Liver (tissue), 9 donors: ENCODE data around the gene ADAMTS1. TPM values are rescaled to one million over a fixed set of nuclear protein-coding genes. Genes with fewer than 3 reads are reported as not detected.

ENCODE experiments used
- DNase-seq: peaks from one replicate; pipeline ENCODE4 v3.0.0-alpha.2; 2017; ENCODE audit warnings: low spot score
- H3K27ac ChIP-seq, 2 donors: one replicate each; pipeline ENCODE4 v1.7.0; 2013; ENCODE audit warnings: inconsistent platforms in 2 of 2, low read length in 2 of 2, control low read depth in 1 of 2, low read depth in 1 of 2, mild to moderate bottlenecking in 1 of 2
- H3K27me3 ChIP-seq, 4 donors: one replicate each; pipeline versions ENCODE4 v1.6.1 to v1.7.0; 2013; ENCODE audit warnings: low read length in 3 of 4, inconsistent platforms in 1 of 4, mild to moderate bottlenecking in 1 of 4, moderate library complexity in 1 of 4; ENCODE audit not compliant: control insufficient read depth in 4 of 4, insufficient read depth in 4 of 4
- H3K36me3 ChIP-seq, 4 donors: one replicate each; pipeline versions ENCODE4 v1.6.1 to v1.7.0; 2013; ENCODE audit warnings: low read length in 3 of 4, mild to moderate bottlenecking in 3 of 4, low read depth in 1 of 4, moderate library complexity in 1 of 4; ENCODE audit not compliant: control insufficient read depth in 4 of 4, insufficient read depth in 3 of 4
- H3K4me1 ChIP-seq, 4 donors: one replicate each; pipeline versions ENCODE4 v1.6.1 to v1.7.0; 2013; ENCODE audit warnings: low read length in 3 of 4, mild to moderate bottlenecking in 3 of 4, moderate library complexity in 1 of 4; ENCODE audit not compliant: control insufficient read depth in 4 of 4, insufficient read depth in 4 of 4
- H3K4me3 ChIP-seq, 3 donors: one replicate each; pipeline versions ENCODE4 v1.6.1 to v1.7.0; 2013; ENCODE audit warnings: low read length in 3 of 3, control low read depth in 1 of 3, low read depth in 1 of 3, mild to moderate bottlenecking in 1 of 3
- H3K9ac ChIP-seq, 2 donors: one replicate each; pipeline ENCODE4 v1.7.0; 2013; ENCODE audit warnings: low read length in 2 of 2, mild to moderate bottlenecking in 2 of 2, moderate library complexity in 2 of 2, control low read depth in 1 of 2, low read depth in 1 of 2
- H3K9me3 ChIP-seq, 4 donors: one replicate each; pipeline versions ENCODE4 v1.6.1 to v1.7.0; 2013; ENCODE audit warnings: low read length in 3 of 4; ENCODE audit not compliant: control insufficient read depth in 4 of 4
- ATF3 ChIP-seq: IDR thresholded peaks from 2 replicates; pipeline ENCODE4 v1.6.1; 2016; ENCODE audit warnings: antibody characterized with exemption
- EGR1 ChIP-seq, 2 donors: IDR thresholded peaks; 2 replicates each; pipeline ENCODE4 v1.6.1; 2016 to 2018; ENCODE audit warnings: antibody characterized with exemption in 2 of 2, low read depth in 2 of 2
- FOXA2 ChIP-seq: IDR thresholded peaks from 2 replicates; pipeline ENCODE4 v1.6.1; 2016; ENCODE audit warnings: antibody characterized with exemption
- GABPA ChIP-seq, 2 donors: IDR thresholded peaks in 1 of 2; conservative IDR thresholded peaks in 1 of 2; 2 replicates each; pipeline ENCODE4 v1.6.1; 2016; ENCODE audit warnings: antibody characterized with exemption in 2 of 2, mild to moderate bottlenecking in 1 of 2, moderate library complexity in 1 of 2
- HNF4A ChIP-seq, 2 donors: conservative IDR thresholded peaks; 2 replicates each; pipeline ENCODE4 v1.6.1; 2016; ENCODE audit warnings: antibody characterized with exemption in 2 of 2, mild to moderate bottlenecking in 2 of 2
- HNF4G ChIP-seq: IDR thresholded peaks from 2 replicates; pipeline ENCODE4 v1.6.1; 2016; ENCODE audit warnings: antibody characterized with exemption
- JUND ChIP-seq, 2 donors: IDR thresholded peaks; 2 replicates each; pipeline ENCODE4 v1.6.1; 2016; ENCODE audit warnings: antibody characterized with exemption in 2 of 2
- RAD21 ChIP-seq, 2 donors: IDR thresholded peaks; 2 replicates each; pipeline ENCODE4 v1.6.1; 2016; ENCODE audit warnings: antibody characterized with exemption in 2 of 2, mild to moderate bottlenecking in 2 of 2
- YY1 ChIP-seq: IDR thresholded peaks from 2 replicates; pipeline ENCODE4 v1.6.1; 2016; ENCODE audit warnings: antibody characterized with exemption, mild to moderate bottlenecking
- ZBTB33 ChIP-seq: IDR thresholded peaks from 2 replicates; pipeline ENCODE4 v1.6.1; 2016; ENCODE audit warnings: antibody characterized with exemption
- WGBS: extraction: QIAGEN DNeasy Blood & Tissue Kit; methylation state at CpG from one replicate; pipeline ENCODE4 v1.1.7; 2013; 5-methylcytosine and 5-hydroxymethylcytosine counted together
- polyA plus RNA-seq, 2 donors: library from polyadenylated mRNA; stranded (reverse) in 1 of 2; unstranded in 1 of 2; fragments of 200-250 nt in 1 of 2; fragments of >200 nt in 1 of 2; fragmentation: Nextera tagmentation in 1 of 2; extraction: Ambion mirVana in 1 of 2; gene quantifications; one replicate each; pipeline versions ENCODE4 v1.2.1 to v1.2.3, GENCODE V29; 2013 to 2015
- total RNA-seq, 2 donors: library from RNA; depleted of rRNA; stranded (reverse); fragments of >200 nt; gene quantifications; one replicate each; pipeline ENCODE4 v1.2.3, GENCODE V29; 2014
- TF ChIP-seq, protein P1 (sequence below): IDR thresholded peaks from 2 replicates; pipeline ENCODE4 v1.6.1; 2016; ENCODE audit warnings: antibody characterized with exemption, mild to moderate bottlenecking
- TF ChIP-seq, protein P2 (sequence below): IDR thresholded peaks from 2 replicates; pipeline ENCODE4 v1.6.1; 2016; ENCODE audit warnings: antibody characterized with exemption
- donor health status: healthy.
- donor health status: healthy.
- donor health status: healthy.
- donor health status: healthy.
- donor health status: healthy.

Gene ADAMTS1
- total and polyA plus RNA-seq, 4 donors, result 3.3 to 23.1 (median 10.7) TPM

- H3K27me3 ChIP-seq, result no peaks in the 10 kb centered on the region
- H3K4me1 ChIP-seq, result no peaks in the 10 kb centered on the region
- TF ChIP-seq EGR1 (IDR thresholded peaks at IDR 0.05; ENCODE audit: low read depth in 2 of 2) (no peak), HNF4G (no peak), YY1 (no peak), FOXA2 (no peak), ATF3 (no peak)
- TF ChIP-seq, protein P1, sequence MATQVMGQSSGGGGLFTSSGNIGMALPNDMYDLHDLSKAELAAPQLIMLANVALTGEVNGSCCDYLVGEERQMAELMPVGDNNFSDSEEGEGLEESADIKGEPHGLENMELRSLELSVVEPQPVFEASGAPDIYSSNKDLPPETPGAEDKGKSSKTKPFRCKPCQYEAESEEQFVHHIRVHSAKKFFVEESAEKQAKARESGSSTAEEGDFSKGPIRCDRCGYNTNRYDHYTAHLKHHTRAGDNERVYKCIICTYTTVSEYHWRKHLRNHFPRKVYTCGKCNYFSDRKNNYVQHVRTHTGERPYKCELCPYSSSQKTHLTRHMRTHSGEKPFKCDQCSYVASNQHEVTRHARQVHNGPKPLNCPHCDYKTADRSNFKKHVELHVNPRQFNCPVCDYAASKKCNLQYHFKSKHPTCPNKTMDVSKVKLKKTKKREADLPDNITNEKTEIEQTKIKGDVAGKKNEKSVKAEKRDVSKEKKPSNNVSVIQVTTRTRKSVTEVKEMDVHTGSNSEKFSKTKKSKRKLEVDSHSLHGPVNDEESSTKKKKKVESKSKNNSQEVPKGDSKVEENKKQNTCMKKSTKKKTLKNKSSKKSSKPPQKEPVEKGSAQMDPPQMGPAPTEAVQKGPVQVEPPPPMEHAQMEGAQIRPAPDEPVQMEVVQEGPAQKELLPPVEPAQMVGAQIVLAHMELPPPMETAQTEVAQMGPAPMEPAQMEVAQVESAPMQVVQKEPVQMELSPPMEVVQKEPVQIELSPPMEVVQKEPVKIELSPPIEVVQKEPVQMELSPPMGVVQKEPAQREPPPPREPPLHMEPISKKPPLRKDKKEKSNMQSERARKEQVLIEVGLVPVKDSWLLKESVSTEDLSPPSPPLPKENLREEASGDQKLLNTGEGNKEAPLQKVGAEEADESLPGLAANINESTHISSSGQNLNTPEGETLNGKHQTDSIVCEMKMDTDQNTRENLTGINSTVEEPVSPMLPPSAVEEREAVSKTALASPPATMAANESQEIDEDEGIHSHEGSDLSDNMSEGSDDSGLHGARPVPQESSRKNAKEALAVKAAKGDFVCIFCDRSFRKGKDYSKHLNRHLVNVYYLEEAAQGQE, result no peak
- TF ChIP-seq, protein P2, sequence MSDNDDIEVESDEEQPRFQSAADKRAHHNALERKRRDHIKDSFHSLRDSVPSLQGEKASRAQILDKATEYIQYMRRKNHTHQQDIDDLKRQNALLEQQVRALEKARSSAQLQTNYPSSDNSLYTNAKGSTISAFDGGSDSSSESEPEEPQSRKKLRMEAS, result no peak
- H3K4me3 ChIP-seq, result no peak overlapping the region
- WGBS, result 59% methylated on average over 8 of the region's 8 CpGs
- H3K36me3 ChIP-seq, result no peaks in the 10 kb centered on the region
- no peak for DNase-seq
- H3K27ac ChIP-seq, result no peak overlapping the region
- H3K9ac ChIP-seq, result no peak overlapping the region
- no peaks in the 10 kb centered on the region for H3K9me3 ChIP-seq
These were observed 31.7 kb downstream of the ADAMTS1 start for GRCh38 chr21:26813426-26813998.

GRCh38 chr21:26812173-26812572 is 33.0 kb downstream of the ADAMTS1 start:
- Histone ChIP-seq H3K9me3 (no peaks in the 10 kb centered on the region), H3K4me1 (no peaks in the 10 kb centered on the region), H3K4me3 (no peak overlapping the region), H3K9ac (no peak overlapping the region), H3K27me3 (no peaks in the 10 kb centered on the region), H3K27ac (no peak overlapping the region), H3K36me3 (no peaks in the 10 kb centered on the region)
- DNase-seq, result no peak
- 84% methylated on average over 1 of the region's 1 CpG for WGBS
- no peak for TF ChIP-seq ZBTB33
- no peak for TF ChIP-seq HNF4G
- no peak for TF ChIP-seq GABPA (IDR thresholded peaks at IDR 0.05 in 1 of 2, conservative IDR thresholded peaks at IDR 0.05 in 1 of 2)
- no peak for TF ChIP-seq YY1
- TF ChIP-seq RAD21 (IDR thresholded peaks at IDR 0.05), result no peak
- TF ChIP-seq HNF4A (conservative IDR thresholded peaks at IDR 0.05), result no peak

- no peak overlapping the region for H3K4me3 ChIP-seq
- WGBS, result 62% methylated on average over 2 of the region's 2 CpGs
- H3K27me3 ChIP-seq, result no peaks in the 10 kb centered on the region
- H3K9ac ChIP-seq, result no peak overlapping the region
- H3K27ac ChIP-seq, result no peak overlapping the region
- DNase-seq, result no peak
- no peak for TF ChIP-seq EGR1 (IDR thresholded peaks at IDR 0.05; ENCODE audit: low read depth in 2 of 2)
- TF ChIP-seq HNF4A (conservative IDR thresholded peaks at IDR 0.05), result no peak
- no peak for TF ChIP-seq JUND (IDR thresholded peaks at IDR 0.05)
- TF ChIP-seq HNF4G, result no peak
- no peaks in the 10 kb centered on the region for H3K36me3 ChIP-seq
- no peaks in the 10 kb centered on the region for H3K4me1 ChIP-seq
- H3K9me3 ChIP-seq, result no peaks in the 10 kb centered on the region
These were observed 33.7 kb downstream of the ADAMTS1 start for GRCh38 chr21:26811482-26811881.
